ENCODE results near the gene SLC24A2. TPM values are rescaled to one million over a fixed set of nuclear protein-coding genes. Genes with fewer than 3 reads are reported as not detected.

Gene SLC24A2
- total and polyA plus RNA-seq, 2 donors (not counting 3 experiments of a cell fraction or from before 2014, with no cell fraction given) = not detected

- no peak for DNase-seq (ENCODE audit: low read depth, low spot score)
- dilution Hi-C loops (cut with MboI; ENCODE audit: extremely low pct_ligation_motif_present, low sequenced_read_pairs) = no loop called here
- no peaks in the 10 kb centered on the region for H4K20me1 ChIP-seq (replicated peaks; ENCODE audit: control insufficient read depth, extremely low read depth, insufficient read depth, low read length)
- no peak overlapping the region for H2AFZ ChIP-seq (ENCODE audit: low read depth, low read length)
- no peak overlapping the region for H3K4me3 ChIP-seq (replicated peaks in 1 of 3; ENCODE audit: insufficient read depth in 1 of 3, low read depth in 1 of 3, low read length in 3 of 3)
- BruUV-seq (replicated peaks) = no TSS peak
- no peaks in the 10 kb centered on the region for H3K79me2 ChIP-seq (ENCODE audit: control insufficient read depth, insufficient read depth, low read length)
- no peak for FAIRE-seq
- ChIA-PET POLR2A (no interaction called here), CTCF (no interaction called here)
- no peak overlapping the region for H3K27ac ChIP-seq (ENCODE audit: insufficient read depth, low read depth, low read length)
- no peaks in the 10 kb centered on the region for H3K4me1 ChIP-seq (ENCODE audit: control insufficient read depth, extremely low read depth, insufficient read depth, low read length)
- no peak overlapping the region for H3K4me2 ChIP-seq (ENCODE audit: insufficient read depth, low read length)
- H3K36me3 ChIP-seq (ENCODE audit: control insufficient read depth in 2 of 2, extremely low read depth in 1 of 2, insufficient read depth in 2 of 2, low read length in 2 of 2) = no peaks in the 10 kb centered on the region
- peaks cover 0 to 2% of the 10 kb centered on the region in 2 experiments for H3K27me3 ChIP-seq (ENCODE audit: control insufficient read depth in 2 of 2, insufficient read depth in 2 of 2, low read length in 2 of 2)
- no peak for TF ChIP-seq JUN (IDR thresholded peaks at IDR 0.05; ENCODE audit: borderline replicate concordance, insufficient read depth, insufficient read length, low read depth)
- TF ChIP-seq GATA2 (IDR thresholded peaks at IDR 0.05; ENCODE audit: insufficient read depth, insufficient read length, low read depth, low read length) = no peak
- TF ChIP-seq EZH2 (IDR thresholded peaks at IDR 0.05; ENCODE audit: borderline replicate concordance, low read depth, low read length, severe bottlenecking) = no peak
- no peak for TF ChIP-seq POLR2A (IDR thresholded peaks at IDR 0.05; ENCODE audit: low read depth, low read length)
- no peak for TF ChIP-seq CTCF (IDR thresholded peaks at IDR 0.05; ENCODE audit: extremely low read depth in 1 of 2, insufficient read depth in 1 of 2, low read depth in 1 of 2, low read length in 2 of 2)
- TF ChIP-seq MAX (IDR thresholded peaks at IDR 0.05; ENCODE audit: insufficient read depth, insufficient read length) = no peak
- H3K9me3 ChIP-seq (replicated peaks; ENCODE audit: control insufficient read depth, insufficient read depth, low read length) = no peaks in the 10 kb centered on the region
- no peaks in the 10 kb centered on the region for H3K9me1 ChIP-seq (replicated peaks; ENCODE audit: control insufficient read depth, extremely low read depth, insufficient read depth, low read length)
- intact Hi-C loops (cut with micrococcal nuclease) = no loop called here
- no peak overlapping the region for H3K9ac ChIP-seq (replicated peaks; ENCODE audit: extremely low read depth, insufficient read depth, low read length)
Observed at GRCh38 chr9:19781240-19781639, 7.6 kb downstream of the SLC24A2 start.

- ChIA-PET POLR2A (no interaction called here), CTCF (no interaction called here)
- H3K27ac ChIP-seq (ENCODE audit: insufficient read depth, low read depth, low read length) = no peak overlapping the region
- H3K9ac ChIP-seq (replicated peaks; ENCODE audit: extremely low read depth, insufficient read depth, low read length) = no peak overlapping the region
- H3K9me3 ChIP-seq (replicated peaks; ENCODE audit: control insufficient read depth, insufficient read depth, low read length) = no peaks in the 10 kb centered on the region
- BruUV-seq (replicated peaks) = no TSS peak
- intact Hi-C loops (cut with micrococcal nuclease) = no loop called here
- no peak overlapping the region for H2AFZ ChIP-seq (ENCODE audit: low read depth, low read length)
- H3K79me2 ChIP-seq (ENCODE audit: control insufficient read depth, insufficient read depth, low read length) = no peaks in the 10 kb centered on the region
- no peaks in the 10 kb centered on the region for H3K9me1 ChIP-seq (replicated peaks; ENCODE audit: control insufficient read depth, extremely low read depth, insufficient read depth, low read length)
- no peak overlapping the region for H3K4me3 ChIP-seq (replicated peaks in 1 of 3; ENCODE audit: insufficient read depth in 1 of 3, low read depth in 1 of 3, low read length in 3 of 3)
- dilution Hi-C loops (cut with MboI; ENCODE audit: extremely low pct_ligation_motif_present, low sequenced_read_pairs) = no loop called here
- no peaks in the 10 kb centered on the region for H3K36me3 ChIP-seq (ENCODE audit: control insufficient read depth in 2 of 2, extremely low read depth in 1 of 2, insufficient read depth in 2 of 2, low read length in 2 of 2)
- DNase-seq (ENCODE audit: low read depth, low spot score) (no peak), FAIRE-seq (no peak)
- H3K4me2 ChIP-seq (ENCODE audit: insufficient read depth, low read length) = no peak overlapping the region
- no peaks in the 10 kb centered on the region for H4K20me1 ChIP-seq (replicated peaks; ENCODE audit: control insufficient read depth, extremely low read depth, insufficient read depth, low read length)
- TF ChIP-seq MAX (IDR thresholded peaks at IDR 0.05; ENCODE audit: insufficient read depth, insufficient read length) = no peak
- no peak for TF ChIP-seq EZH2 (IDR thresholded peaks at IDR 0.05; ENCODE audit: borderline replicate concordance, low read depth, low read length, severe bottlenecking)
- no peaks in the 10 kb centered on the region for H3K4me1 ChIP-seq (ENCODE audit: control insufficient read depth, extremely low read depth, insufficient read depth, low read length)
- H3K27me3 ChIP-seq (ENCODE audit: control insufficient read depth in 2 of 2, insufficient read depth in 2 of 2, low read length in 2 of 2) = no peaks in the 10 kb centered on the region
Observed at GRCh38 chr9:19771446-19771845, 17.4 kb downstream of the SLC24A2 start.

Data from endothelial cell of umbilical vein (primary cell).